Right atrium auricular region (tissue), 2 donors: ENCODE data around the gene DCUN1D5. TPM values are rescaled to one million over a fixed set of nuclear protein-coding genes. Genes with fewer than 3 reads are reported as not detected.

Source experiments
- DNase-seq: peaks from one replicate; pipeline ENCODE4 v3.0.0-alpha.2; 2019; ENCODE audit warnings: low spot score
- H3K27ac ChIP-seq, 2 donors: fragments of 200-600 bp; sonication (generic); 1 replicate in 1 of 2; 2 replicates in 1 of 2; pipeline ENCODE4 v1.5.1; 2016 to 2019
- H3K27me3 ChIP-seq, 2 donors: fragments of 200-600 bp; sonication (generic); one replicate each; pipeline versions ENCODE4 v1.5.1 to v1.6.0; 2017 to 2019
- H3K36me3 ChIP-seq: fragments of 200-600 bp; sonication (generic); one replicate; pipeline ENCODE4 v1.5.1; 2016
- H3K4me1 ChIP-seq, 2 donors: fragments of 200-600 bp; sonication (generic); one replicate each; pipeline versions ENCODE4 v1.5.1 to v1.6.0; 2017 to 2019
- H3K4me3 ChIP-seq, 2 donors: fragments of 200-600 bp; sonication (generic); 1 replicate in 1 of 2; 2 replicates in 1 of 2; pipeline ENCODE4 v1.5.1; 2017 to 2019; ENCODE audit warnings: mild to moderate bottlenecking in 1 of 2, moderate library complexity in 1 of 2
- H3K9me3 ChIP-seq, 2 donors: fragments of 200-600 bp; sonication (generic); one replicate each; pipeline ENCODE4 v1.5.1; 2019
- CTCF ChIP-seq, 2 donors: fragments of 200-600 bp; sonication (generic); IDR thresholded peaks; one replicate each; pipeline ENCODE4 v1.5.1; 2019; ENCODE audit warnings: antibody characterized with exemption in 2 of 2
- total RNA-seq, 2 donors: library from RNA; depleted of rRNA; stranded (reverse); fragments of >200 nt; gene quantifications; one replicate each; pipeline ENCODE4 v1.1.0, GENCODE V29; 2016

The DCUN1D5 gene
- total RNA-seq, 2 donors from 2014 or later, result 25.5 to 28.7 TPM

- H3K4me1 ChIP-seq, result peaks cover 0 to 17% of the 10 kb centered on the region in 2 donors
- H3K36me3 ChIP-seq, result no peaks in the 10 kb centered on the region
- no peaks in the 10 kb centered on the region for H3K9me3 ChIP-seq
- peak overlapping the region; percentile 71 to 72 for H3K4me3 ChIP-seq
- no peak for TF ChIP-seq CTCF (IDR thresholded peaks at IDR 0.05)
- DNase-seq, result no peak
- H3K27me3 ChIP-seq, result no peaks in the 10 kb centered on the region
- H3K27ac ChIP-seq, result peak overlapping the region; percentile 49 to 70
Measured at GRCh38 chr11:103109818-103110388, 17.9 kb upstream of the DCUN1D5 start.

- TF ChIP-seq CTCF (IDR thresholded peaks at IDR 0.05), result peak in 1 of 2 donors; percentile 67
- H3K9me3 ChIP-seq, result no peaks in the 10 kb centered on the region
- peak within 1 kb of the TSS; percentile 71 to 72 for H3K4me3 ChIP-seq
- peak within 1 kb of the TSS; percentile 49 to 70 for H3K27ac ChIP-seq
- peak; percentile 79 for DNase-seq
- no peaks in the 10 kb centered on the region for H3K27me3 ChIP-seq
- H3K36me3 ChIP-seq, result no peaks in the 10 kb centered on the region
- peaks cover 0 to 17% of the 10 kb centered on the region in 2 donors for H3K4me1 ChIP-seq
Measured at GRCh38 chr11:103108933-103109817, 17.2 kb upstream of the DCUN1D5 start, which contains the start of gene DYNC2H1. Gene DYNC2H1 (plus strand): TSS chr11:103109426. CDS start chr11:103109575, 149 bp downstream.

GRCh38 chr11:103097279-103097678 is 5.3 kb upstream of the DCUN1D5 start:
- H3K4me3 ChIP-seq, result no peak overlapping the region
- H3K9me3 ChIP-seq, result no peaks in the 10 kb centered on the region
- DNase-seq, result no peak
- no peak for TF ChIP-seq CTCF (IDR thresholded peaks at IDR 0.05)
- no peaks in the 10 kb centered on the region for H3K36me3 ChIP-seq
- no peak overlapping the region for H3K27ac ChIP-seq
- H3K4me1 ChIP-seq, result peaks cover 0 to 5% of the 10 kb centered on the region in 2 donors
- no peaks in the 10 kb centered on the region for H3K27me3 ChIP-seq

- DNase-seq, result no peak
- Histone ChIP-seq H3K4me3 (peak overlapping the region; percentile 95 to 98), H3K27ac (peak overlapping the region; percentile 88 to 92), H3K27me3 (no peaks in the 10 kb centered on the region), H3K36me3 (no peaks in the 10 kb centered on the region), H3K9me3 (no peaks in the 10 kb centered on the region), H3K4me1 (peaks cover 0 to 28% of the 10 kb centered on the region in 2 donors)
- TF ChIP-seq CTCF (IDR thresholded peaks at IDR 0.05), result no peak
Measured at GRCh38 chr11:103091064-103091800, 728 bp downstream of the DCUN1D5 start.

- Histone ChIP-seq H3K4me3 (no peak overlapping the region), H3K36me3 (no peaks in the 10 kb centered on the region), H3K9me3 (no peaks in the 10 kb centered on the region), H3K27me3 (no peaks in the 10 kb centered on the region), H3K27ac (no peak overlapping the region), H3K4me1 (peaks cover 0 to 22% of the 10 kb centered on the region in 2 donors)
- no peak for DNase-seq
- TF ChIP-seq CTCF (IDR thresholded peaks at IDR 0.05), result no peak
Measured at GRCh38 chr11:103086461-103086860, 5.5 kb downstream of the DCUN1D5 start.
